ENCODE results near the gene PPIE. TPM values are rescaled to one million over a fixed set of nuclear protein-coding genes. Genes with fewer than 3 reads are reported as not detected.

Gene PPIE
- 44.8 and 45.8 TPM in 2 replicates for total RNA-seq (2022)
- percentile 72 among the genes with signal in this experiment for Bru-seq, nascent RNA
- percentile 70 among the genes with signal in this experiment for BruChase-seq, experiment 1, labeled RNA remaining after a 6-hour chase
- percentile 69 among the genes with signal in this experiment for BruChase-seq, experiment 2, labeled RNA remaining after a 2-hour chase
- long read RNA-seq, transcript PPIE-201 (10 exons, 1,277 nt) = major isoform, 141 of 278 reads
- long read RNA-seq, partial matches to known transcripts = 41 of 278 reads
- long read RNA-seq, other reads (novel, unspliced or antisense) = 89 of 278 reads

- no peak for TF ChIP-seq CTCF (IDR thresholded peaks at IDR 0.05; ENCODE audit: unreplicated experiment)
- peak within 1 kb of the TSS; percentile 94 for H3K4me3 Mint-ChIP-seq (ENCODE audit: unreplicated experiment)
- peaks cover 34% of the 10 kb centered on the region for H3K36me3 Mint-ChIP-seq (ENCODE audit: insufficient read depth, unreplicated experiment)
- ChIA-PET CTCF (interaction anchor here (0.6 to 2.7 kb wide), 4 partner anchors 19 to 769 kb away, joined by 3 to 9 read pairs (median 4); no protein-coding TSS in a partner anchor), POLR2A (interaction anchor here (0.6 to 2.2 kb wide), 18 partner anchors 8 to 679 kb away, joined by 3 to 9 read pairs (median 3); partner anchors contain the start of genes BMP8B and PABPC4)
- H3K27ac Mint-ChIP-seq (ENCODE audit: low read depth, unreplicated experiment) = peak within 1 kb of the TSS; percentile 96
- H3K9me3 Mint-ChIP-seq (ENCODE audit: unreplicated experiment) = no peaks in the 10 kb centered on the region
- peaks cover 12% of the 10 kb centered on the region for H3K4me1 Mint-ChIP-seq (ENCODE audit: insufficient read depth, unreplicated experiment)
- BruUV-seq (replicated peaks) = TSS peak; percentile 45
- DNase-seq (ENCODE audit: unreplicated experiment) = peak; percentile 93
- H3K27me3 Mint-ChIP-seq (ENCODE audit: insufficient read depth, unreplicated experiment) = peaks cover 7% of the 10 kb centered on the region
- intact Hi-C loops (cut with micrococcal nuclease) = no loop called here
These were observed at the start of gene PPIE for GRCh38 chr1:39738622-39739366. Gene PPIE (plus strand): TSS chr1:39738882. CDS start chr1:39738901, 19 bp downstream.

DNA sequence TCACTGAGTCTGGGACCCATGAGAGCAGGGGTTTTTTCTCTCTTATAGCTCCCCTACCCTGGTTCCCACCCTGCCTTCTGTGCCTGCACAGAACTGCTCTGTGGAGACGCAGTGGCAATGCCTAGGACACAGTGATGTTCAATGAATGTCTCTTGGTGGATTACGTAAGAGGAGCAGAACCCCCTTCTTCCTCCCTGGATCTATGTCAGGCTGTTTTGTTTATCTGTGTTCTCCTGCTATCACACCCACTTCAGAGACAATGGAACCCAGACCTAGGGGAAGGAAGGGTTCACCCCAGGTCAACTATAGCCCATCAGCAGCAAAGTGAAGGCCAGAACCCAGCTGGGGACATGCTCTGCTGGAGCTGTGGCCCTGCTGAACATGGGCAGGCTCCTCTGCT is 49.5 kb upstream of the PPIE start:
- no peaks in the 10 kb centered on the region for H3K9me3 Mint-ChIP-seq (ENCODE audit: unreplicated experiment)
- TF ChIP-seq CTCF (IDR thresholded peaks at IDR 0.05; ENCODE audit: unreplicated experiment) = no peak
- no TSS peak for BruUV-seq (replicated peaks)
- H3K4me1 Mint-ChIP-seq (ENCODE audit: insufficient read depth, unreplicated experiment) = no peaks in the 10 kb centered on the region
- H3K27me3 Mint-ChIP-seq (ENCODE audit: insufficient read depth, unreplicated experiment) = no peaks in the 10 kb centered on the region
- DNase-seq (ENCODE audit: unreplicated experiment) = no peak
- H3K4me3 Mint-ChIP-seq (ENCODE audit: unreplicated experiment) = no peak overlapping the region
- POLR2A ChIA-PET = interaction anchor here (1.3 kb wide), 1 partner anchor 8 kb away, joined by 4 read pairs; no protein-coding TSS in a partner anchor
- H3K36me3 Mint-ChIP-seq (ENCODE audit: insufficient read depth, unreplicated experiment) = no peaks in the 10 kb centered on the region
- H3K27ac Mint-ChIP-seq (ENCODE audit: low read depth, unreplicated experiment) = no peak overlapping the region
- CTCF ChIA-PET = interaction anchor here (2.2 kb wide), 1 partner anchor 35 kb away, joined by 5 read pairs; no protein-coding TSS in a partner anchor
- intact Hi-C loops (cut with micrococcal nuclease) = no loop called here

DNA sequence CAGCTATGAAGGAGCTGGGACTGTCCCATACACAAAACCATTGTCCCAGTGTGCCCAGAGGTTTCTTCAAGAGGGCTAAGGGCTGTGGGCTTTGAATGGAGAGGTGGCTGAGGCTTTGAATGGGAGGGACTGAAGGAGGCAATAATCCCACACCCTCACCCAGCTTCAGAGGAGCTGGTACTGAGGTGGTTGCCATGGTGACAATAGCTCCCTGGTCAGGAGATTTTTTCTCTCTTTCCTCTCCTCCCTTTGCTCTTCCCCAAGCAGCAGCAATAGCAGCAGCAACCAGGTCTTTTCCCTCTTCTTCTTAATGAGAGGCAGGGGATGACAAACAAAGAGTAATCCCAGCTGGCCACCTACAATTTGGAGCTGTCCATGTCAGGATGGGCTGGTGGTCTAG is 49.0 kb upstream of the PPIE start:
- POLR2A ChIA-PET = interaction anchor here (1.3 kb wide), 1 partner anchor 9 kb away, joined by 4 read pairs; no protein-coding TSS in a partner anchor
- BruUV-seq (replicated peaks) = no TSS peak
- CTCF ChIA-PET = interaction anchor here (2.2 kb wide), 1 partner anchor 36 kb away, joined by 5 read pairs; no protein-coding TSS in a partner anchor
- H3K36me3 Mint-ChIP-seq (ENCODE audit: insufficient read depth, unreplicated experiment) = no peaks in the 10 kb centered on the region
- H3K4me1 Mint-ChIP-seq (ENCODE audit: insufficient read depth, unreplicated experiment) = no peaks in the 10 kb centered on the region
- no peak overlapping the region for H3K4me3 Mint-ChIP-seq (ENCODE audit: unreplicated experiment)
- DNase-seq (ENCODE audit: unreplicated experiment) = no peak
- no peaks in the 10 kb centered on the region for H3K9me3 Mint-ChIP-seq (ENCODE audit: unreplicated experiment)
- H3K27me3 Mint-ChIP-seq (ENCODE audit: insufficient read depth, unreplicated experiment) = peaks cover 2% of the 10 kb centered on the region
- no peak overlapping the region for H3K27ac Mint-ChIP-seq (ENCODE audit: low read depth, unreplicated experiment)
- intact Hi-C loops (cut with micrococcal nuclease) = no loop called here
- no peak for TF ChIP-seq CTCF (IDR thresholded peaks at IDR 0.05; ENCODE audit: unreplicated experiment)

GRCh38 chr1:39690225-39690624 is 48.5 kb upstream of the PPIE start:
- POLR2A ChIA-PET = interaction anchor here (1.3 kb wide), 1 partner anchor 9 kb away, joined by 4 read pairs; no protein-coding TSS in a partner anchor
- TF ChIP-seq CTCF (IDR thresholded peaks at IDR 0.05; ENCODE audit: unreplicated experiment) = no peak
- no TSS peak for BruUV-seq (replicated peaks)
- no peak for DNase-seq (ENCODE audit: unreplicated experiment)
- intact Hi-C loops (cut with micrococcal nuclease) = no loop called here
- H3K4me3 Mint-ChIP-seq (ENCODE audit: unreplicated experiment) = peak overlapping the region; percentile 53
- H3K27me3 Mint-ChIP-seq (ENCODE audit: insufficient read depth, unreplicated experiment) = peaks cover 8% of the 10 kb centered on the region
- no peak overlapping the region for H3K27ac Mint-ChIP-seq (ENCODE audit: low read depth, unreplicated experiment)
- CTCF ChIA-PET = interaction anchor here (0.5 kb wide), 1 partner anchor 272 kb away, joined by 4 read pairs; no protein-coding TSS in a partner anchor
- no peaks in the 10 kb centered on the region for H3K4me1 Mint-ChIP-seq (ENCODE audit: insufficient read depth, unreplicated experiment)
- no peaks in the 10 kb centered on the region for H3K9me3 Mint-ChIP-seq (ENCODE audit: unreplicated experiment)
- H3K36me3 Mint-ChIP-seq (ENCODE audit: insufficient read depth, unreplicated experiment) = no peaks in the 10 kb centered on the region

Measured in MCF 10A (cell line).